GM21381 (cell line): Measurements from ENCODE around the gene CENPX.
A peak's percentile ranks its signal among the peaks of the same experiment; 100 is the strongest.

Source experiments
- ATAC-seq: cut with Tn5 transposase; IDR thresholded peaks from one replicate; pipeline ENCODE4 v1.9.1; 2021; ENCODE audit warnings: mild to moderate bottlenecking, moderate library complexity; ENCODE audit not compliant: unreplicated experiment

CENPX gene

GRCh38 chr17:82055023-82055964 lies 32.6 kb upstream of the CENPX start:
- no peak for ATAC-seq

- ATAC-seq, result no peak
These were observed 31.8 kb upstream of the CENPX start for GRCh38 chr17:82054351-82055022.

GRCh38 chr17:82053556-82054263 lies 31.0 kb upstream of the CENPX start:
- ATAC-seq, result no peak

- ATAC-seq, result no peak
These were observed 30.5 kb upstream of the CENPX start for GRCh38 chr17:82053130-82053529.

GRCh38 chr17:82052638-82053059 lies 30.0 kb upstream of the CENPX start:
- ATAC-seq, result no peak

GRCh38 chr17:82051776-82052637 lies 29.3 kb upstream of the CENPX start, which contains the start of the genes GPS1 and RFNG:
TSS of gene GPS1 (plus strand) at chr17:82051898. CDS start at chr17:82051932, 34 bp downstream.
TSS of gene RFNG (minus strand) at chr17:82051811. CDS start at chr17:82051766, 45 bp downstream.
- ATAC-seq, result peak; percentile 65

GRCh38 chr17:82050761-82051641 lies 28.3 kb upstream of the CENPX start:
- ATAC-seq, result no peak

- ATAC-seq, result no peak
These were observed 27.6 kb upstream of the CENPX start for GRCh38 chr17:82050152-82050760.

- no peak for ATAC-seq
These were observed 26.9 kb upstream of the CENPX start for GRCh38 chr17:82049521-82049971.

GRCh38 chr17:82049106-82049505 lies 26.4 kb upstream of the CENPX start:
- ATAC-seq, result no peak

- no peak for ATAC-seq
These were observed 25.9 kb upstream of the CENPX start for GRCh38 chr17:82048571-82048971.

- ATAC-seq, result no peak
These were observed 25.4 kb upstream of the CENPX start for GRCh38 chr17:82047914-82048570.

- no peak for ATAC-seq
These were observed 24.7 kb upstream of the CENPX start for GRCh38 chr17:82047379-82047778.

- no peak for ATAC-seq
These were observed 24.2 kb upstream of the CENPX start for GRCh38 chr17:82046903-82047302.

- ATAC-seq, result no peak
These were observed 23.3 kb upstream of the CENPX start for GRCh38 chr17:82045936-82046484.

- ATAC-seq, result no peak
These were observed 20.8 kb upstream of the CENPX start for GRCh38 chr17:82043507-82043906.

- ATAC-seq, result no peak
These were observed 20.0 kb upstream of the CENPX start for GRCh38 chr17:82042649-82043048.
